NAMALWA (cell line): ENCODE results near the gene TRIM68.

Experiments
- DNase-seq: peaks from one replicate; pipeline ENCODE4 v3.0.0-alpha.2; 2015; ENCODE audit warnings: low spot score

TRIM68 gene

DNA sequence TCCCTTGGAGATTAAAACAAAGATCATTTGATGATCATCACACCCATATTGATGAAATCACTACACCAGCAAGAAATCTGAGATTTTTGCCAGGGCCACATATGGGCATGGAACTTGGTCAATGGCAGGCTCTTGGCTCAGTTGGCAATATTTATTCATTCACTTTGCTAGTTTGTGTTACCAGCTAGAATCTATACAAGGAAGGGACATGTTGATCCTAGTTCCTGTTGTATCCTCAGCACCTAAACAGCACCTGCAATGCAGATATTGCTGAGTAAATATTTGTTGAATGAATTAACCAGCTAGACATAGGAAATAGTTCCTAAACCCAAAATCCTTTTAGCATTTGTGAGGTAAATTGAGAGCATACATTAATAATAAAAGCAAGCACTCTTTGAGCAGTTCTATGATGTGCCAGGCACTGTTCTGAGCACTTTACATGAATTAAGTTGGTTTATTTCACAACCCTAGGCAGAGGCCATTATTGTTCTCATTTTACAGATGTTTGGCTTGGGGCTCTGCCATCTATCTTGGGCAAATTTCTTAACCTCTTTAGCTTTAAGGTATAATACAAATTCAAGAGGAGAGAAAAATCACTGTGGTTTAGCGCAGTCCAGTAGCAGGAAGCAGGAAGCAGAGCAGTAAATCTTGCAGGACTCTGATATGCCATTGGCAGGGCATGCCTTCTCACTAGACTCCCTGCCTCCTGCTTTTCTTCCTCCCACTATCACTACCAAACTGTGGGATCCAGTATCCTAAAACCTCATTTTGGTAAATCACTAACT is 1.6 kb downstream of the TRIM68 start:
- DNase-seq, result no peak

DNA sequence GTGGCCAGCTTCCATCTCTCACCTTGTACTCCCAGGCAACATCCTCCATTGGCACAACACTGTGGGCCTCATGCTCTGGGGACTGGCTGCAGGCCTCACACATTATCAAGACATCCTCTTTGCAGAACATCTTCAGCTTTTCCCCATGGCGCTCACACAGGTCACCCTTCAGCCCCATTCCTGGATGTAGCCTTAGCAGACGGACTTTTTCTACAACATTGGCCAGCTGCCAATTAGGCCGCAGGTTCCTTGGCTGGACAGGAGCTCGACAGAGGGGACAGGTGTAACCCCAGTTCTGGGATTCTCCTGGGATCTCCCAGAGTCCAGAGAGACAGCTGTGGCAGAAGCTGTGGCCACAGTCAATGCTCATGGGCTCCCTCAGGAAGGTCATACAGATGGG is 3.0 kb downstream of the TRIM68 start:
- DNase-seq, result no peak

DNA sequence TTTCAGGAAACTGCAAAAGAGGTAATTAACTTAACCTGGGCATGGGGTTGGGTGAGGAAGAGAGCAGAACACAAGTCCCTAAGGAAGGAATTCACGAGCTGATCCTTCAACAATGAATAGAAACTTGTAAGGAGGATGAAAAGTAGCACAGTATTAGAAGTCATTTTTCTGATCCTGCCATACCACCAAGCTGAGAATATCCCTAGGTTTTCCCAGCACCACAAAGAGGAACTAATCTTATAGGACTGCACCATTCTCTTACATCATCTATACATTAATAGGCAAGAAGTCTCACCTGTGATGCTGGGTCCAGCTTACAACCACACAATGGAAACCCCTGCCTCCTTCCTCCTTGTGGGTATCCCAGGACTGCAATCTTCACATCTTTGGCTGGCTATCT is 14.3 kb downstream of the TRIM68 start, which contains the start of gene OR52I1:
Gene OR52I1 (plus strand): TSS at position 301 of the 400 bp plus-strand sequence. CDS start 0 bp downstream, at position 301.
- no peak for DNase-seq

DNA sequence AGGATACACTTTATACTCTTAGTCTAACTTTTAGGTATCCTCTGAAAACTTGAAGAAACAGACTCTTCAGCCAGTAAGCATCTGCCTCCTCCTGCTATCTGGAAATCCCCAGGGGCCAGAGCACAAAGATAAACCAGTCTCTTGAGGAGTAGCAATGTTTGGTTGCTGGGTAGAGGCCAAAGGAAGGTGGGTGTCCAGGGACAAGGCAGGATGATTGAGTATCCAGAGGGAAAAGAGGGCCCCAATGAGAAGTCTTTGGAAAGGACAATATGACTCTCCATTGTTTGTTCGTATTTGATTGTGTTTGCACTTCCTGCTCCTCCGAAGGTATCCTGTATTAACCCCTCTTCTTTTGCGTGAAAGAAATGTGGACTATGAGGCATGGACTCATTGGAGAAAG is 19.0 kb downstream of the TRIM68 start:
- DNase-seq, result no peak

DNA sequence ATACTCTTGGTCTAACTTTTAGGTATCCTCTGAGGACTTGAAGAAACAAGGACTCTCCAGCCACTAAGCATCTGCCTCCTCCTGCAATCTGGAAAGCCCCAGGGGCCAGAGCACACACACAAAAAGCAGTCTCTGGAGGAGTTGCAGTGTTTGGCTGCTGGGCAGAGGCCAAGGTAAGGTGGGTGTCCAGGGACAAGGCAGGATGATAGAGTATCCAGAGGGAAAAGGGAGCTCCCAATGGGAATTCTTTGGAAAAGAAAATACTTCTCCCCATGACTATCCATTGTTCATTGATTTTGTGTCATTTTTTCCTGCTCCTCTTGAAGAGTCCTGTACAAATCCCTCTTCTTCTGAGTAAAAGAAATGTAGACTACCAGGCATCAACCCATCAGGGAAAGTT is 26.6 kb downstream of the TRIM68 start, which contains the start of gene OR52I2:
Gene OR52I2 (plus strand): TSS at position 301 of the 400 bp plus-strand sequence.
- no peak for DNase-seq

DNA sequence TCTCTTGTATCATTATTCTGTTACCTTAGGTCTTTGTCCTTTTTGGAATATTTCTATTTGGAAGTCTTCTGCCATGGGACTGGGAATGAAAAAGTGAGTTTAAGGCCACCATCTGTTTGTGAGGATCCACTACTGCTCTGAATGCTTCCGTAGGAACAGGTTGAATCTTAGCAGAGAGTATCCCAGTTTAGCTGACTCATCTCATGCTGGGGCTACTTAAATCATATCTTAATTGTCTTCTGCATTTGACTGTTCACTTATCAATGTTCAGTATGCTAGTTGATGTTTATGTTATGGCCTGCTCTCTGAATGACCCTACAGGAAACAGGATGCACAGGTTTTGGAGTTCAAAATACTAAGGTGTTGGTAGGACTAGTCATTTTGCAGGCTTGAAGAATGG is 27.9 kb downstream of the TRIM68 start:
- no peak for DNase-seq

DNA sequence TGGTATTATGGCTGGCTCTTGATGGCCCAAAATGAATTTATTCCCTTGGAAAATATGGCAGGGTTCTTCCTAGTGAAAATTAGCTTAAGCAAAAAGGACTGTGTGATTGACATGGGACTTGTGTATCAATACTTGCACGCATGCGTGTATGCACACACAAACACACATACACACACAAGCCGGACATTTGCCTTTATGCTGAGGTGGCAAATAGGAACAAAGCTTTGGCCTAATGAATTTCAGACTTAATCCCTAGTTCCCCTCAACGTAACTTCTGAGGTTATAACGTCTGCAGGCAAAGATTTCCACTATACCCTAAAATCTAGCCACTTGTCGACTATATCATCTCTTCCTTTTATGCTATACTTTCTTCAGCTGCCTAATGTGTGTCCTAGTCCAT is 29.4 kb downstream of the TRIM68 start:
- DNase-seq, result no peak

DNA sequence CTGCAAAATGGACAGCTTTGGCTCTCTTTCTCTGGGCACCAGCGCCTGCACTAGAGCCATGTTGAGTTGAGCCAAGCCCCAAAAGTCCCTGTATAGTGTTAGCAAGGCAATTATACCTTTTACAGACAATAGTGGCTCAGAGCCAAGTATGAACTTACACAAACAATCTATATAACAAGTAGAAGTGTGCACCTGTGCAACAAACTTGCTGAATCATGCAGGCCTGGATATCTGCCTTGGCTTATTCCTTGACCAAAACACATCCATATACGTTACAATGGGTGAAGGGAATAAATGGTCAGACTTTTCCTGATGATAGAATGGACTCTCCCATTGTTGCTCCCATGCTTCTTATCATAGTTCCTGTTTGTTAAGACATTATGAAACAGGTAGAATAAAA is 30.3 kb downstream of the TRIM68 start:
- DNase-seq, result no peak

DNA sequence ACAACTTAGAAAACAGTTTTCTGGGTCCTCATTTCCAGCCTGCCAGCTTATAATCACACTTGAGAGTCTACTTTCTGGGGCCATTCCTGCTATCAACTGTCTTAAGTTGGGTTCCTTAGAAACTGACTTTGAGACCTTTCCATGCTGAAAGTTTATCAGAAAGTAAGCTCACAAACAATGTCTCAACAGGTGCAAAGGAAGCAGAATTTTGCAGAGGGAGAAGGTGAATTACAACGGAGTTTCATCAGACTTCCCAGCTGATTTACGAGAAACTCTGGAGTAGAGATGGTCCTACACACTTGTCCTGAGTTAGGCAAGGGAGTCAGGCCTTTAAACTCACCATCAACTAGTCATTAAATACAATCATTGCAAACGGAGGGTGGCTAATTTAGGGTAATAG is 31.2 kb downstream of the TRIM68 start:
- no peak for DNase-seq

DNA sequence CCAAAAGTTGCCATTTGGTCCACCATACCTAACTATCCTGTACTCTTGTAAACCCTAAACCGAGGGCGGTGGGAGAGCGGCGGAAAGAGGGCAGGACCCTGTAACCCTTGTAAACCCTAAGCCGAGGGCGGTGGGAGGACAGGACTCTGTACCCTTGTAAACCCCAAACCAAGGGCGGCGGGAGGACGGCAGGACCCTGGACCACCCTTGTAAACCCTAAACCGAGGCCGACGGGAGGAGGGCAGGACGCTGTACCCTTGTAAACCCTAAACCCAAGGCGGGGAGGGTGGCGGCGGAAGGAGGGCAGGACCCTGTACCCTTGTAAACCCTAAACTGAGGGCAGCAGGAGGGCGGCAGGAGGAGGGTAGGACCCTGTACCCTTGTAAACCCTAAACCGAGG is 39.0 kb downstream of the TRIM68 start:
- DNase-seq, result no peak

DNA sequence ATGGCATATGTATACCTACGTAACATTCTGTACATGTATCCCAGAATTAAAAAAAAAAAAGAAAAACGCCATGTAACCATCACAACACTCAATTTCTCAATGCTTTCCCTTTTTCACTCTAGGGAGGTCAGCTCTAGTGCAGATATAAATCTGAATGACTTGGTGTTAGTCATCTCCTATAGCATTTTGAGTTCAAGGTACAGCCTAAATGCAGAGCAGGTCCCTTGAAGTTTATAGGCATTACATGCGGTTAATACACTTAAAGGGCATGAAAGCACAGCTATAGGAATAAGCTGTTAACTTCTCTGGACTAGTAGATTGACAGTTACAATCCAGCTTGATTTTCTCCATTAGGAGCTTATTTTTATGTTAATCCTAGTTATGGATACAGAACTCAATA is 42.7 kb downstream of the TRIM68 start:
- DNase-seq, result no peak

DNA sequence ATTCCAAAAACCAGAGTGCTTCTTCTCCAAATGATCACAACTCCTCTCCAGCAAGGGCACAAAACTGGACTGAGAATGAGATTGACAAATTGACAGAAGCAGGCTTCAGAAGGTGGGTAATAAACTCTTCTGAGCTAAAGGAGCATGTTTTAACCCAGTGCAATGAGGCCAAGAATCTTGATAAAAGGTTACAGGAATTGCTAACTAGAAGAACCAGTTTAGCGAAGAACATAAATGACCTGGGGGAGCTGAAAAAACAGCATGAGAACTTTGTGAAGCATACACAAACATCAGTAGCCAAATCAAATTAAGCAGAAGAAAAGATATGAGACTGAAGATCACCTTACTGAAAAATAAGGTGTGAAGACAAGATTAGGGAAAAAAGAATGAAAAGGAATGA is 47.6 kb downstream of the TRIM68 start:
- no peak for DNase-seq

DNA sequence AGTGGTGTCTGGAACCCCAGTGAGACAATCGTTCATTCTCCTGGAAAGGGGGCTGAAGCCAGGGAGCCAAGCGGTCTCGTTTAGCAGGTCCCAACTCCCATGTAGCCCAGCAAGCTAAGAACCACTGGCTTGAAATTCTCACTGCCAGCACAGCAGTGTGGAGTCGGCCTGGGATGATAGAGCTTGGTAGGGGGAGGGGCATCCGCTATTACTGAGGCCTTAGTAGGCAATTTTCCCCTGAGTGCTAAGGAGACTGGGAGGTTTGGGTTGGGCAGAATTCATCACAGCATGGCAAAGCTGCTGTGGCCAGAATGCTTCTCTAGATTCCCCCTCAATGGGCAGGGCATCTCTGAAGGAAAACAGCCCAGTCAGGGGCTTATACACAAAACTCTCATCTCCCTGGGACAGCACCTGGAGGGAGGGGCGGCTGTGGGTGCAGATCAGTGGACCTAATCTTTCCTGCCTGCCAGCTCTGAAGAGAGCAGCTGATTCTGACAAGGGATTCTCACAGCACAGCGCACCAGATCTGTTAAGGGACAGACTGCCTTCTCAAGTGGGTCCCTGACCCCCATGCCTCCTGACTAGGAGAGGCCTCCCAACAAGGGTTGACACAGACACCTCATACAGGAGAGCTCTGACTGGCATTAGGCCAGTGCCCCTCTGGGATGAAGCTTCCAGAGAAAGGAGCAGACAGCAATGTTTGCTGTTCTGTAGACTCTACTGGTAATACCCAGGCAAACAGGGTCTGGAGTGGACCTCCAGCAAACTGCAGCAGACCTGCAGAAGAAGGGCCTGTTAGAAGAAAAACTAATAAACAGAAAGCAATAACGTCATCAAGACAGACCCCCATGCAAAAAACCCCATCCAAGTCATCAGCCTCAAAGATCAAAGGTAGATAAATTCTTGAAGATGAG is 48.2 kb downstream of the TRIM68 start:
- no peak for DNase-seq

DNA sequence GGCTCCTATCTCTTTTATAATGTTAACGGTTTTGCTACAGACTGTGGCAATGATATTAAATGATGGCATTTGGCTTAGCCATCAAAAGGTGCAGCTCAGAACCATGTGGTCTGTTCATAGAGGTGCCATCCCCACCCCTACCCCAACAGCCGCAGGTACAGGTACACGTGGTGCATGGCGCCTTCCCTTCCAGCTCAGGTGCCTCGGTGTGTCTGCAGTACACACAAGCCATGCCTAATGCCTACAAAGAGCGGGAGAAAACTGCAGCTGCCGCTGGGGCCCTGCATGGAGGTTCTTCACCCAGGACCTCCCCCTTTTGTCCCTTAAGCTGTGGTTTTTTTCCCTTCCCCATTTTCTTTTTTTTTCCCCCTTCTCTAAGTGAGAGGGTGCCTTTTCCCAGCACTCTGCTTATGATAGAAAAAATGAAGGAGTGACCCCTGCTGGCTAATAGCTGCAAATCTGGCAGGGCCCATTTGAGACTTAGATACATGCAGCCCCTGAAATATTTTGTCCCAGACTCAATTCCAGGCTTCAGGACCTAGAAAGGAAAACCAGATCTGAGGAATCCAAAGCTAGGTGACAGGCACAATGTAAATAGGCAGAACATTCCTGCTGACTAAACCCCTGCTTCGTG is 56.6 kb downstream of the TRIM68 start:
- peak; percentile 19 for DNase-seq
